K562 (cell line): ENCODE data around the gene EXOC4. TPM values are rescaled to one million over a fixed set of nuclear protein-coding genes. Genes with fewer than 3 reads are reported as not detected.

Source experiments
- ATAC-seq: fragments of 200-7000 bp; cut with Tn5 transposase; 3 replicates; pipeline ENCODE4 v1.9.1; 2020; ENCODE audit warnings: moderate library complexity
- BruUV-seq: library from RNA; stranded (reverse); fragments of 400-500 nt; replicated peaks from 2 replicates; lab custom pipeline; 2021; lab: Mats Ljungman, UMichigan
- CTCF ChIA-PET: fragments of 300-600 bp; formaldehyde crosslinking; extraction: SDS; loops from one replicate; lab custom pipeline; 2021; ENCODE audit warnings: low intra/inter-chr PET ratio; lab: Yijun Ruan, JAX
- POLR2A ChIA-PET: fragments of 300-600, 350-650 bp; sonication (Branson Sonifier 250); formaldehyde crosslinking; extraction: SDS; loops from one replicate; lab custom pipeline; 2021; ENCODE audit warnings: antibody characterized with exemption, inconsistent platforms; lab: Yijun Ruan, JAX
- DNase-seq, 4 experiments: peaks; one replicate each; pipeline versions ENCODE4 v3.0.0 to v3.0.0-alpha.2; 2011 to 2018; ENCODE audit warnings: low spot score in 3 of 4, mixed read lengths in 3 of 4; ENCODE audit errors: extremely low read depth in 1 of 4
- FAIRE-seq: peaks from 2 replicates; lab custom pipeline; 2011; peaks lifted over from hg19 to GRCh38; lab: Jason Lieb, UNC
- H2AFZ ChIP-seq: 2 replicates; pipeline ENCODE4 v1.6.0; 2011; ENCODE audit warnings: low read depth, low read length, control low read depth, inconsistent platforms
- H3K27ac ChIP-seq: fragments of 200-600 bp; 3 replicates; pipeline ENCODE4 v1.8.0; 2011; ENCODE audit warnings: low read depth, mild to moderate bottlenecking, control low read depth, inconsistent platforms, low read length, moderate library complexity, mixed read lengths; ENCODE audit errors: extremely low read depth
- H3K27me3 ChIP-seq, 2 experiments: fragments of 300-600 bp in 1 of 2; 2 replicates in 1 of 2; 3 replicates in 1 of 2; pipeline versions ENCODE4 v1.6.0 to v1.8.0; 2011; ENCODE audit warnings: inconsistent platforms in 2 of 2, low read length in 2 of 2, mild to moderate bottlenecking in 1 of 2, mixed read lengths in 1 of 2, moderate library complexity in 1 of 2; ENCODE audit not compliant: control insufficient read depth in 2 of 2, insufficient read depth in 2 of 2
- H3K36me3 ChIP-seq: fragments of 300-600 bp; 3 replicates; pipeline ENCODE4 v1.8.0; 2011; ENCODE audit warnings: mild to moderate bottlenecking, low read length, inconsistent platforms; ENCODE audit not compliant: control insufficient read depth, insufficient read depth
- H3K4me1 ChIP-seq, 2 experiments: fragments of 200-600 bp in 1 of 2; replicated peaks in 1 of 2; 2 replicates in 1 of 2; 3 replicates in 1 of 2; pipeline versions ENCODE4 v1.5.1 to v1.8.0; 2011; ENCODE audit warnings: inconsistent platforms in 2 of 2, low read length in 2 of 2, mild to moderate bottlenecking in 1 of 2, mixed read lengths in 1 of 2, moderate library complexity in 1 of 2; ENCODE audit not compliant: control insufficient read depth in 2 of 2, insufficient read depth in 2 of 2
- H3K4me2 ChIP-seq: 2 replicates; pipeline ENCODE4 v1.6.1; 2011; ENCODE audit warnings: low read length, control low read depth, inconsistent platforms, mixed read lengths; ENCODE audit not compliant: insufficient read depth
- H3K4me3 ChIP-seq: fragments of 200-600 bp; sonication (generic), shearing (Covaris generic); 2 replicates; pipeline ENCODE4 v1.5.1; 2016; ENCODE audit warnings: control low read depth, inconsistent platforms
- H3K79me2 ChIP-seq: fragments of 200-600 bp; 3 replicates; pipeline ENCODE4 v1.8.0; 2011; ENCODE audit warnings: low read length, inconsistent platforms; ENCODE audit not compliant: control insufficient read depth, insufficient read depth
- H3K9ac ChIP-seq, 2 experiments: 2 replicates each; pipeline versions ENCODE4 v1.6.0 to v1.6.1; 2011; ENCODE audit warnings: low read depth in 2 of 2, low read length in 2 of 2, control low read depth in 1 of 2, inconsistent platforms in 1 of 2, mild to moderate bottlenecking in 1 of 2, mixed read lengths in 1 of 2; ENCODE audit not compliant: insufficient read depth in 1 of 2
- H3K9me1 ChIP-seq: one replicate; pipeline ENCODE4 v1.6.0; 2011; ENCODE audit warnings: inconsistent platforms, mild to moderate bottlenecking, low read length, moderate library complexity; ENCODE audit not compliant: control insufficient read depth, insufficient read depth
- H3K9me3 ChIP-seq: replicated peaks from 2 replicates; pipeline ENCODE4 v1.5.1; 2011; ENCODE audit warnings: low read depth, low read length, inconsistent platforms; ENCODE audit not compliant: control insufficient read depth, insufficient read depth
- H4K20me1 ChIP-seq: replicated peaks from 2 replicates; pipeline ENCODE4 v1.6.1; 2011; ENCODE audit warnings: low read length, inconsistent platforms, mixed read lengths; ENCODE audit not compliant: control insufficient read depth, insufficient read depth
- BCOR ChIP-seq: fragments of 450-650 bp; IDR thresholded peaks from 2 replicates; pipeline ENCODE4 v1.6.1; 2016
- CBFA2T2 ChIP-seq: fragments of 450-650 bp; conservative IDR thresholded peaks from 2 replicates; pipeline ENCODE4 v1.6.1; 2017; ENCODE audit warnings: mild to moderate bottlenecking
- CREBBP ChIP-seq: IDR thresholded peaks from one replicate; pipeline ENCODE4 v1.6.1; 2012; ENCODE audit warnings: low read depth, mild to moderate bottlenecking, control low read depth, inconsistent platforms, low read length
- FOXA1 ChIP-seq: fragments of 450-650 bp; IDR thresholded peaks from 2 replicates; pipeline ENCODE4 v1.6.1; 2016; ENCODE audit warnings: mild to moderate bottlenecking, borderline replicate concordance
- GABPA ChIP-seq: fragments of 200-800 bp; sonication (Bioruptor generic); conservative IDR thresholded peaks from 2 replicates; pipeline ENCODE4 v1.6.1; 2016; ENCODE audit warnings: low read depth, missing genetic modification characterization, missing compliant biosample characterization
- NFE2 ChIP-seq: IDR thresholded peaks from 2 replicates; pipeline ENCODE4 v1.6.1; 2014; ENCODE audit warnings: antibody characterized with exemption, low read depth
- STAG1 ChIP-seq: sonication (generic); formaldehyde crosslinking; IDR thresholded peaks from 2 replicates; pipeline ENCODE4 v1.5.0; 2020; ENCODE audit warnings: missing genetic modification reagents, borderline replicate concordance
- TAF9B ChIP-seq: fragments of 450-650 bp; IDR thresholded peaks from 2 replicates; pipeline ENCODE4 v1.6.1; 2018; ENCODE audit warnings: mild to moderate bottlenecking; ENCODE audit not compliant: partially characterized antibody
- ZNF23 ChIP-seq: fragments of 250-450 bp; sonication (Bioruptor Pico); IDR thresholded peaks from 2 replicates; pipeline ENCODE4 v1.4.0; 2020; ENCODE audit warnings: mild to moderate bottlenecking
- ZNF444 ChIP-seq: fragments of 250-450 bp; sonication (Bioruptor Pico); IDR thresholded peaks from 2 replicates; pipeline ENCODE4 v1.4.0; 2020; ENCODE audit warnings: mild to moderate bottlenecking, moderate library complexity
- WGBS: fragments of 100-300 bp; shearing (Covaris generic); methylation state at CpG from one replicate; pipeline ENCODE4 v1.1.6; 2016; ENCODE audit warnings: low coverage, mixed read lengths; ENCODE audit not compliant: insufficient coverage; ENCODE audit errors: missing lambda C conversion rate; 5-methylcytosine and 5-hydroxymethylcytosine counted together
- in situ Hi-C: fragments of 300-500 bp; cut with MboI; formaldehyde crosslinking; loops from 4 replicates; pipeline ENCODE4 v1.15.0; 2018; ENCODE audit warnings: inconsistent platforms, mixed read lengths
- intact Hi-C: fragments of 100-400 bp; cut with micrococcal nuclease; formaldehyde crosslinking; loops from 2 replicates; pipeline ENCODE4 v1.14.2; 2022
- polyA plus RNA-seq, 8 experiments: library from polyadenylated mRNA; depleted of rRNA in 4 of 8; stranded (reverse) in 5 of 8; unstranded in 3 of 8; fragments of >200 nt; fragmentation: Nextera tagmentation in 2 of 8; fragmentation: Illumina TruSeq in 1 of 8; extraction: Ambion mirVana in 2 of 8; extraction: Trizol in 1 of 8; gene quantifications; 2 replicates each; pipeline versions ENCODE4 v1.2.1 to v1.2.3, GENCODE V29; 2011 to 2014; ENCODE audit warnings: inconsistent platforms in 1 of 8, missing spikeins in 1 of 8
- total RNA-seq, 7 experiments: library from RNA; depleted of rRNA in 6 of 7; stranded (reverse); fragments of >200 nt in 6 of 7; fragmentation: Illumina TruSeq in 2 of 7; extraction: Trizol in 2 of 7; gene quantifications; 2 replicates each; pipeline versions ENCODE4 v1.2.1 to v1.2.3, GENCODE V29; 2011 to 2021; ENCODE audit warnings: low replicate concordance in 1 of 7
- TF ChIP-seq, protein P1 (sequence below): fragments of 250-450 bp; sonication (Bioruptor Pico); IDR thresholded peaks from 2 replicates; pipeline ENCODE4 v1.9.0; 2021; ENCODE audit warnings: mild to moderate bottlenecking

EXOC4 gene
- total and polyA plus RNA-seq, 9 of the 15 experiments (the other 6 are each of a cell fraction or from before 2014, with no cell fraction given): 18.5 to 73.1 (median 46.6) TPM

DNA sequence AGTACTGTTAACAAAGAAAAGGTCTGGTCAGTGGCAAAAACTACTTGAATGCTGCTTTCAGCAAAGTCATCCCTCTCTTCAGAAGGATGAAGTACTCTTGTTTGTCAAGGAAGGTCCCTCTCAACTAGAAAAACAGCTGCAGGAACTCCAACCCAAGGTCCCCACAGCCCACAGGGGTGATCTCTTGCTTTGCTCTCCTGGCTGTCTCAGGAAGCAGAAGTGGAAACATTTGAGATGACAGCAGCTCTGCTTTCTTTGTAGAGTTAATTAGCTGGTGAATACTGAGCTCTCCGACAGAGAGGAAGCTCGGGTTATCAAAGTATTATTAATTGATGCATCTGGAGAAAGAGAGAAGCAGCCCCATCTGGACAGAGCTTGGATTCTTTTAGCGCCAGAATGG is 848.8 kb downstream of the EXOC4 start:
- H3K36me3 ChIP-seq: no peaks in the 10 kb centered on the region
- no peaks in the 10 kb centered on the region for H3K79me2 ChIP-seq
- no TSS peak for BruUV-seq
- intact Hi-C loops: no loop called here
- no peak for DNase-seq
- WGBS: 3% methylated on average over 3 of the region's 3 CpGs
- ChIA-PET CTCF (no interaction called here), POLR2A (interaction anchor here (0.7 to 1.1 kb wide), 4 partner anchors 10 to 44 kb away, joined by 3 to 4 read pairs (median 4); partner anchors contain the start of gene LRGUK)
- no peak overlapping the region for H3K4me2 ChIP-seq
- no peaks in the 10 kb centered on the region for H3K9me3 ChIP-seq
- no peak; the same call in 2 of the 3 replicates for ATAC-seq
- H3K27me3 ChIP-seq: peaks cover 0 to 5% of the 10 kb centered on the region in 2 experiments; a peak in 1 of 5 replicates
- H4K20me1 ChIP-seq: no peaks in the 10 kb centered on the region
- 0 out of 2 replicates have a peak overlapping the region, but pooled peaks have one; percentile 11 for H2AFZ ChIP-seq
- in situ Hi-C loops: no loop called here
- H3K27ac ChIP-seq: no peak overlapping the region
- H3K9ac ChIP-seq: no peak overlapping the region
- no peak overlapping the region for H3K4me3 ChIP-seq
- TF ChIP-seq NFE2: no peak
- TF ChIP-seq, protein P1, sequence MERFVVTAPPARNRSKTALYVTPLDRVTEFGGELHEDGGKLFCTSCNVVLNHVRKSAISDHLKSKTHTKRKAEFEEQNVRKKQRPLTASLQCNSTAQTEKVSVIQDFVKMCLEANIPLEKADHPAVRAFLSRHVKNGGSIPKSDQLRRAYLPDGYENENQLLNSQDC: no peak
- no peak for TF ChIP-seq TAF9B
- no peak for TF ChIP-seq STAG1
- no peak for TF ChIP-seq GABPA (tag)
- TF ChIP-seq ZNF23: no peak
- TF ChIP-seq BCOR: no peak
- TF ChIP-seq CREBBP: no peak
- TF ChIP-seq ZNF444: no peak
- TF ChIP-seq FOXA1: no peak
- TF ChIP-seq CBFA2T2: no peak
- no peaks in the 10 kb centered on the region for H3K4me1 ChIP-seq
- no peak for FAIRE-seq
- no peaks in the 10 kb centered on the region for H3K9me1 ChIP-seq
